Heart left ventricle (tissue), 13 donors: Measurements from ENCODE around the gene TEX2.

Experiments
- CTCF ChIP-seq, 12 donors: fragments of 200-600 bp; sonication (generic) in 4 of 12; IDR thresholded peaks; one replicate each; pipeline versions ENCODE4 v1.5.0 to v1.8.0; 2018 to 2022; ENCODE audit warnings: antibody characterized with exemption in 12 of 12, mild to moderate bottlenecking in 5 of 12
- POLR2A ChIP-seq, 2 donors: fragments of 450-650 bp; IDR thresholded peaks; one replicate each; pipeline ENCODE4 v1.6.1; 2017; ENCODE audit warnings: antibody characterized with exemption in 2 of 2, mild to moderate bottlenecking in 2 of 2, moderate library complexity in 2 of 2
- donor health status: ischemic (EF 13 %, LVEDD 7.1; RV severe dilation, severe dysfunction).
- donor health status: DM: no; HTN: yes; CAD: no.
- donor health status: DM: no; HTN: no; CAD: no.
- donor health status: ischemic (EF 25% LVEDD 6.9; RV normal size, moderate dysfunction).
- donor health status: ischemic (EF 25% LVEDD 5.7; RV mildly dilated, moderate dysfunction).
- donor health status: ischemic (EF 35%, LVEDD 5.7; RV mildly dilated, moderate dysfunction).
- donor health status: nonischemic (EF 11% LVEDD 7.7; RV severe dilation, severe dysfunction).
- donor health status: DM: yes; HTN: yes; CAD: no.
- donor health status: PGD.
- donor health status: ischemic (EF 29% LVEDD 5.4; RV normal size, mild dysfunction).
- donor health status: nonischemic (EF 23%, LVEDD 6.1; RV moderate dilation, normal function).

- no peak for TF ChIP-seq CTCF (IDR thresholded peaks at IDR 0.05)
- TF ChIP-seq POLR2A (IDR thresholded peaks at IDR 0.05), result no peak
These were observed 31.4 kb downstream of the TEX2 start for GRCh38 chr17:64231567-64232141.
